Parathyroid adenoma (tissue), 2 donors: Measurements from ENCODE around the gene DTNB.

ENCODE experiments used
- H2AFZ ChIP-seq: fragments of 300-600 bp; sonication (generic); one replicate; pipeline ENCODE4 v1.7.0; 2017; ENCODE audit warnings: antibody characterized with exemption, mild to moderate bottlenecking
- H3K27ac ChIP-seq: fragments of 300-600 bp; sonication (generic); one replicate; pipeline ENCODE4 v1.7.0; 2017
- H3K27me3 ChIP-seq: fragments of 300-600 bp; sonication (generic); one replicate; pipeline ENCODE4 v1.7.0; 2017; ENCODE audit warnings: low read length; ENCODE audit not compliant: control insufficient read depth, insufficient read depth
- H3K36me3 ChIP-seq: fragments of 300-600 bp; sonication (generic); one replicate; pipeline ENCODE4 v1.7.0; 2017; ENCODE audit warnings: low read length; ENCODE audit not compliant: control insufficient read depth, insufficient read depth
- H3K4me1 ChIP-seq: fragments of 300-600 bp; sonication (generic); one replicate; pipeline ENCODE4 v1.7.0; 2017; ENCODE audit warnings: control low read depth
- H3K4me2 ChIP-seq: fragments of 300-600 bp; sonication (generic); one replicate; pipeline ENCODE4 v1.7.0; 2017; ENCODE audit warnings: low read length
- H3K4me3 ChIP-seq: fragments of 300-600 bp; sonication (generic); one replicate; pipeline ENCODE4 v1.7.0; 2017; ENCODE audit warnings: low read depth, low read length
- H3K79me2 ChIP-seq: fragments of 300-600 bp; sonication (generic); one replicate; pipeline ENCODE4 v1.7.0; 2017; ENCODE audit warnings: control low read depth
- H3K9ac ChIP-seq: fragments of 300-600 bp; sonication (generic); one replicate; pipeline ENCODE4 v1.7.0; 2017; ENCODE audit warnings: mild to moderate bottlenecking
- H3K9me3 ChIP-seq: fragments of 300-600 bp; sonication (generic); one replicate; pipeline ENCODE4 v1.7.0; 2017; ENCODE audit warnings: low read length; ENCODE audit not compliant: control insufficient read depth
- CTCF ChIP-seq: fragments of 300-600 bp; sonication (generic); IDR thresholded peaks from one replicate; pipeline ENCODE4 v1.7.0; 2017; ENCODE audit warnings: antibody characterized with exemption, mild to moderate bottlenecking
- donor health status: primary hyperparathyroidism.

The DTNB gene

GRCh38 chr2:25592766-25593292, 80.5 kb downstream of the DTNB start:
- no peak for TF ChIP-seq CTCF

GRCh38 chr2:25590921-25591505, 82.4 kb downstream of the DTNB start:
- H3K27me3 ChIP-seq, result no peaks in the 10 kb centered on the region
- no peak overlapping the region for H3K4me2 ChIP-seq
- H3K9me3 ChIP-seq, result no peaks in the 10 kb centered on the region
- H3K36me3 ChIP-seq, result no peaks in the 10 kb centered on the region
- no peak for TF ChIP-seq CTCF
- H3K79me2 ChIP-seq, result no peaks in the 10 kb centered on the region
- no peaks in the 10 kb centered on the region for H3K4me1 ChIP-seq
- H3K9ac ChIP-seq, result no peak overlapping the region
- no peak overlapping the region for H2AFZ ChIP-seq
- H3K27ac ChIP-seq, result no peak overlapping the region
- H3K4me3 ChIP-seq, result no peak overlapping the region

More at GRCh38 chr2:25592766-25593292, 80.5 kb downstream of the DTNB start:
- no peaks in the 10 kb centered on the region for H3K79me2 ChIP-seq
- no peaks in the 10 kb centered on the region for H3K36me3 ChIP-seq
- no peak overlapping the region for H3K27ac ChIP-seq
- H3K27me3 ChIP-seq, result no peaks in the 10 kb centered on the region
- no peak overlapping the region for H2AFZ ChIP-seq
- H3K4me2 ChIP-seq, result no peak overlapping the region
- H3K4me1 ChIP-seq, result no peaks in the 10 kb centered on the region
- no peaks in the 10 kb centered on the region for H3K9me3 ChIP-seq
- H3K4me3 ChIP-seq, result no peak overlapping the region
- H3K9ac ChIP-seq, result no peak overlapping the region

GRCh38 chr2:25589676-25590205, 83.6 kb downstream of the DTNB start:
- Histone ChIP-seq H3K79me2 (no peaks in the 10 kb centered on the region), H3K4me1 (no peaks in the 10 kb centered on the region), H2AFZ (no peak overlapping the region), H3K27me3 (no peaks in the 10 kb centered on the region), H3K27ac (no peak overlapping the region), H3K9me3 (no peaks in the 10 kb centered on the region), H3K9ac (no peak overlapping the region), H3K4me2 (no peak overlapping the region), H3K4me3 (no peak overlapping the region), H3K36me3 (no peaks in the 10 kb centered on the region)
- no peak for TF ChIP-seq CTCF

- Histone ChIP-seq H3K27ac (no peak overlapping the region), H3K9ac (no peak overlapping the region), H3K4me2 (no peak overlapping the region), H3K9me3 (no peaks in the 10 kb centered on the region), H3K4me1 (no peaks in the 10 kb centered on the region), H3K36me3 (no peaks in the 10 kb centered on the region), H3K27me3 (no peaks in the 10 kb centered on the region), H3K4me3 (no peak overlapping the region), H3K79me2 (no peaks in the 10 kb centered on the region), H2AFZ (no peak overlapping the region)
- TF ChIP-seq CTCF, result no peak
These were observed 84.8 kb downstream of the DTNB start for GRCh38 chr2:25588576-25588975.

GRCh38 chr2:25587361-25587760, 86.0 kb downstream of the DTNB start:
- Histone ChIP-seq H2AFZ (no peak overlapping the region), H3K27me3 (no peaks in the 10 kb centered on the region), H3K27ac (no peak overlapping the region), H3K9me3 (no peaks in the 10 kb centered on the region), H3K79me2 (no peaks in the 10 kb centered on the region), H3K36me3 (no peaks in the 10 kb centered on the region), H3K9ac (no peak overlapping the region), H3K4me2 (no peak overlapping the region), H3K4me1 (no peaks in the 10 kb centered on the region), H3K4me3 (no peak overlapping the region)
- no peak for TF ChIP-seq CTCF
